GM12801 (cell line): ENCODE measurements around the gene PHYKPL.

Experiments used
- CTCF ChIP-seq: IDR thresholded peaks from one replicate; pipeline ENCODE4 v1.5.1; 2011; ENCODE audit warnings: control low read depth; ENCODE audit not compliant: insufficient read length; ENCODE audit errors: extremely low read depth

The PHYKPL gene

GRCh38 chr5:178194026-178194425 is 38.6 kb downstream of the PHYKPL start:
- TF ChIP-seq CTCF: no peak

- no peak for TF ChIP-seq CTCF
Observed at GRCh38 chr5:178193251-178193809, 39.3 kb downstream of the PHYKPL start.

GRCh38 chr5:178192787-178193186 is 39.8 kb downstream of the PHYKPL start:
- TF ChIP-seq CTCF: no peak

GRCh38 chr5:178192244-178192643 is 40.4 kb downstream of the PHYKPL start:
- TF ChIP-seq CTCF: no peak

- no peak for TF ChIP-seq CTCF
Observed at GRCh38 chr5:178191661-178192060, 40.9 kb downstream of the PHYKPL start.

GRCh38 chr5:178189433-178189832 is 43.2 kb downstream of the PHYKPL start:
- no peak for TF ChIP-seq CTCF

GRCh38 chr5:178187014-178187413 is 45.6 kb downstream of the PHYKPL start, which contains the start of gene GMCL2:
Gene GMCL2, minus strand, starts transcription at chr5:178187371. Its CDS starts 72 bp downstream, at chr5:178187299.
- no peak for TF ChIP-seq CTCF
